ENCODE measurements around the gene A4GALT. TPM values are rescaled to one million over a fixed set of nuclear protein-coding genes. Genes with fewer than 3 reads are reported as not detected.

Gene A4GALT
- total and polyA plus RNA-seq, 10 of the 15 experiments (the other 5 are each of a cell fraction or from before 2014, with no cell fraction given) = 0.04 to 3.9 (median 2.3) TPM; not detected in 1

GRCh38 chr22:42696331-42696967 lies 24.2 kb downstream of the A4GALT start:
- H3K27ac ChIP-seq (ENCODE audit: control insufficient read depth, insufficient read depth) = no peak overlapping the region
- WGBS (ENCODE audit: insufficient coverage, insufficient replicate concordance, low lambda C conversion rate, missing lambda C conversion rate) = 53% methylated on average over 10 of the region's 10 CpGs
- intact Hi-C loops (cut with micrococcal nuclease; ENCODE audit: unreplicated experiment) = no loop called here
- no peaks in the 10 kb centered on the region for H3K79me2 ChIP-seq (ENCODE audit: control insufficient read depth, insufficient read depth, low read length)
- H3K4me2 ChIP-seq (ENCODE audit: control insufficient read depth, insufficient read depth) = no peak overlapping the region
- TF ChIP-seq YY1 (IDR thresholded peaks at IDR 0.05; ENCODE audit: low read depth, low read length) (no peak), EGR1 (IDR thresholded peaks at IDR 0.05; ENCODE audit: borderline replicate concordance in 1 of 2, low read depth in 2 of 2, low read length in 2 of 2) (0 out of 3 replicates have a peak, but pooled peaks of 1 of the 2 experiments have one; percentile 2), USF2 (IDR thresholded peaks at IDR 0.05; ENCODE audit: borderline replicate concordance, low read depth, low read length) (no peak)
- no peak overlapping the region for H3K9ac ChIP-seq (ENCODE audit: control insufficient read depth, insufficient read depth, low read length)
- no peak overlapping the region for H3K4me3 ChIP-seq
- POLR2A ChIA-PET = interaction anchor here (0.7 to 1.5 kb wide), 2 partner anchors 8 to 10 kb away, joined by 3 to 9 read pairs; no protein-coding TSS in a partner anchor
- RAD21 ChIA-PET (ENCODE audit: unreplicated experiment) = no interaction called here
- CTCF ChIA-PET = interaction anchor here (0.6 kb wide), 1 partner anchor 36 kb away, joined by 3 read pairs; no protein-coding TSS in a partner anchor
- in situ Hi-C loops (cut with MboI) = no loop called here
- peaks cover 15% of the 10 kb centered on the region for H3K4me1 ChIP-seq (ENCODE audit: control insufficient read depth, insufficient read depth, low read length)
- SMC1A ChIA-PET (ENCODE audit: uncharacterized antibody, unreplicated experiment) = interaction anchor here (1.0 kb wide), 1 partner anchor 16 kb away, joined by 3 read pairs; no protein-coding TSS in a partner anchor
- no peak overlapping the region for H2AFZ ChIP-seq (ENCODE audit: control insufficient read depth, low read depth, low read length)
- DNase-seq (ENCODE audit: low read depth, low spot score) (no peak), ATAC-seq (no peak), FAIRE-seq (no peak)
- no peaks in the 10 kb centered on the region for H4K20me1 ChIP-seq (ENCODE audit: control insufficient read depth, insufficient read depth)
- H3K36me3 ChIP-seq (ENCODE audit: control insufficient read depth in 2 of 2, insufficient read depth in 2 of 2, low read length in 1 of 2) = peaks cover 0 to 25% of the 10 kb centered on the region in 2 experiments; a peak in 3 of 4 replicates
- H3K9me3 ChIP-seq (replicated peaks; ENCODE audit: control insufficient read depth, insufficient read depth, low read length) = no peaks in the 10 kb centered on the region
- no TSS peak for BruUV-seq (replicated peaks)
- no peaks in the 10 kb centered on the region for H3K27me3 ChIP-seq (replicated peaks in 1 of 2; ENCODE audit: control insufficient read depth in 2 of 2, insufficient read depth in 2 of 2, low read length in 1 of 2)

GRCh38 chr22:42695294-42695693 lies 25.4 kb downstream of the A4GALT start:
- intact Hi-C loops (cut with micrococcal nuclease; ENCODE audit: unreplicated experiment) (no loop called here), in situ Hi-C loops (cut with MboI) (no loop called here)
- no TSS peak for BruUV-seq (replicated peaks)
- WGBS (ENCODE audit: insufficient coverage, insufficient replicate concordance, low lambda C conversion rate, missing lambda C conversion rate) = 84% methylated on average over 10 of the region's 10 CpGs
- no peaks in the 10 kb centered on the region for H3K27me3 ChIP-seq (replicated peaks in 1 of 2; ENCODE audit: control insufficient read depth in 2 of 2, insufficient read depth in 2 of 2, low read length in 1 of 2)
- no peaks in the 10 kb centered on the region for H4K20me1 ChIP-seq (ENCODE audit: control insufficient read depth, insufficient read depth)
- no peak for ATAC-seq
- H2AFZ ChIP-seq (ENCODE audit: control insufficient read depth, low read depth, low read length) = no peak overlapping the region
- H3K27ac ChIP-seq (ENCODE audit: control insufficient read depth, insufficient read depth) = no peak overlapping the region
- no peak overlapping the region for H3K4me3 ChIP-seq
- RAD21 ChIA-PET (ENCODE audit: unreplicated experiment) = no interaction called here
- CTCF ChIA-PET = no interaction called here
- H3K9me3 ChIP-seq (replicated peaks; ENCODE audit: control insufficient read depth, insufficient read depth, low read length) = no peaks in the 10 kb centered on the region
- no peak for TF ChIP-seq RELB (IDR thresholded peaks at IDR 0.05; ENCODE audit: low read depth)
- no peak for TF ChIP-seq SIX5 (IDR thresholded peaks at IDR 0.05; ENCODE audit: low read depth, low read length, severe bottlenecking)
- TF ChIP-seq IRF5 (IDR thresholded peaks at IDR 0.05; ENCODE audit: borderline replicate concordance) = no peak
- no peak for TF ChIP-seq LARP7 (IDR thresholded peaks at IDR 0.05)
- no peak for TF ChIP-seq WRNIP1 (IDR thresholded peaks at IDR 0.05; ENCODE audit: borderline replicate concordance, low read depth, low read length)
- TF ChIP-seq PAX5 (IDR thresholded peaks at IDR 0.05; ENCODE audit: borderline replicate concordance, low read depth, low read length) = no peak
- TF ChIP-seq HCFC1 (IDR thresholded peaks at IDR 0.05; ENCODE audit: low read length) = no peak
- TF ChIP-seq TCF12 (IDR thresholded peaks at IDR 0.05; ENCODE audit: low read depth, low read length) = no peak
- TF ChIP-seq SUPT20H (IDR thresholded peaks at IDR 0.05; ENCODE audit: borderline replicate concordance, control insufficient read depth, low read depth, low read length) = no peak
- TF ChIP-seq ZBED1 (IDR thresholded peaks at IDR 0.05; ENCODE audit: borderline replicate concordance) = no peak
- peaks cover 16% of the 10 kb centered on the region for H3K4me1 ChIP-seq (ENCODE audit: control insufficient read depth, insufficient read depth, low read length)
- no peaks in the 10 kb centered on the region for H3K79me2 ChIP-seq (ENCODE audit: control insufficient read depth, insufficient read depth, low read length)
- SMC1A ChIA-PET (ENCODE audit: uncharacterized antibody, unreplicated experiment) = no interaction called here
- H3K9ac ChIP-seq (ENCODE audit: control insufficient read depth, insufficient read depth, low read length) = no peak overlapping the region
- POLR2A ChIA-PET = no interaction called here
- FAIRE-seq = no peak
- no peak overlapping the region for H3K4me2 ChIP-seq (ENCODE audit: control insufficient read depth, insufficient read depth)
- DNase-seq (ENCODE audit: low read depth, low spot score) = no peak
- peaks cover 0 to 25% of the 10 kb centered on the region in 2 experiments; a peak in 3 of 4 replicates for H3K36me3 ChIP-seq (ENCODE audit: control insufficient read depth in 2 of 2, insufficient read depth in 2 of 2, low read length in 1 of 2)
